ENCODE data around the gene C2CD2L.

DNA sequence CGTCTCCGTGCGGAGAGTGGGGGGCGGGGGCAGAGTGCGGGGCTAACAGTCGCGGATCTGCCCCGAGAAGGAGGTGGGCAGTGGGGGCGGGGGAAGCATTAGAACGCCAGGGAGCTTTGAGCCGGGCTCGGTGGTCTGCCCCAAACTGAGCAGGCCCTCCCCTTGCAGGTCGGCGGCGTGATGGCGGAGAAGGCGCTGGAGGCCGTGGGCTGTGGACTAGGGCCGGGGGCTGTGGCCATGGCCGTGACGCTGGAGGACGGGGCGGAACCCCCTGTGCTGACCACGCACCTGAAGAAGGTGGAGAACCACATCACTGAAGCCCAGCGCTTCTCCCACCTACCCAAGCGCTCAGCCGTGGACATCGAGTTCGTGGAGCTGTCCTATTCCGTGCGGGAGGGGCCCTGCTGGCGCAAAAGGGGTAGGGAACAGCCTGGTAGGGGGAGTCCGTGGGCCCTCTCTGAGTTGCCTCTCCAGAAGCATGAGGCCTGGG, 42.7 kb downstream of the C2CD2L start:
- no peak for TF ChIP-seq CTCF (conservative IDR thresholded peaks at IDR 0.05; ENCODE audit: low read depth, low read length)
- no peak for TF ChIP-seq EZH2 (IDR thresholded peaks at IDR 0.05; ENCODE audit: low read length, unreplicated experiment)

Measured in PC-3 (cell line).